SU-DHL-6 (cell line): ENCODE data around the gene HARS1.
"Not testable (repeated sequence)": the region's sequence is repeated elsewhere in the genome, so short reads cannot be mapped to it uniquely, and the experiment has no call there.

Experiments
- H2AFZ ChIP-seq: fragments of 200-600 bp; sonication (generic); 2 replicates; pipeline ENCODE4 v1.6.1; 2014; ENCODE audit warnings: low read depth, mild to moderate bottlenecking, moderate library complexity, mixed read lengths, antibody characterized with exemption, low read length; ENCODE audit not compliant: severe bottlenecking
- H3F3A ChIP-seq: fragments of 200-600 bp; shearing (Covaris generic); 2 replicates; pipeline ENCODE4 v1.6.0; 2016; ENCODE audit warnings: antibody characterized with exemption, mild to moderate bottlenecking; ENCODE audit not compliant: insufficient read depth
- H3K27ac ChIP-seq: fragments of 200-600 bp; sonication (generic); 2 replicates; pipeline ENCODE4 v1.5.1; 2016; ENCODE audit warnings: low read depth, mild to moderate bottlenecking, low read length, moderate library complexity, mixed read lengths
- H3K27me3 ChIP-seq: fragments of 200-600 bp; sonication (generic), shearing (Covaris generic); 2 replicates; pipeline ENCODE4 v1.6.0; 2014; ENCODE audit warnings: mild to moderate bottlenecking, low read length
- H3K36me3 ChIP-seq: fragments of 200-600 bp; sonication (generic); 2 replicates; pipeline ENCODE4 v1.6.1; 2014; ENCODE audit warnings: mild to moderate bottlenecking, low read length, mixed read lengths
- H3K4me2 ChIP-seq: fragments of 300-600, 200-600 bp; shearing (Covaris generic), sonication (generic); 2 replicates; pipeline ENCODE4 v1.6.0; 2014; ENCODE audit warnings: low read length, low read depth, mild to moderate bottlenecking; ENCODE audit not compliant: poor library complexity, severe bottlenecking
- H3K4me3 ChIP-seq: fragments of 200-600 bp; sonication (generic); 2 replicates; pipeline ENCODE4 v1.5.1; 2014; ENCODE audit warnings: antibody characterized with exemption, low read length, mild to moderate bottlenecking, mixed read lengths; ENCODE audit not compliant: insufficient read depth, poor library complexity, severe bottlenecking
- H3K79me2 ChIP-seq: fragments of 200-600 bp; sonication (generic); 2 replicates; pipeline ENCODE4 v1.6.1; 2014; ENCODE audit warnings: mild to moderate bottlenecking, low read length, moderate library complexity; ENCODE audit not compliant: insufficient read depth
- H3K9ac ChIP-seq: fragments of 200-600 bp; sonication (generic); 2 replicates; pipeline ENCODE4 v1.7.0; 2014; ENCODE audit warnings: mild to moderate bottlenecking, low read length
- H3K9me2 ChIP-seq: fragments of 200-600 bp; sonication (generic); replicated peaks from 2 replicates; pipeline ENCODE4 v1.6.1; 2014; ENCODE audit warnings: low read length; ENCODE audit not compliant: insufficient read depth
- H3K9me3 ChIP-seq: fragments of 200-600 bp; sonication (generic); 2 replicates; pipeline ENCODE4 v1.6.1; 2014; ENCODE audit warnings: low read length, mixed read lengths; ENCODE audit not compliant: insufficient read depth
- H4K20me1 ChIP-seq: fragments of 200-600 bp; sonication (generic); 2 replicates; pipeline ENCODE4 v1.6.1; 2014; ENCODE audit warnings: low read depth, mild to moderate bottlenecking, antibody characterized with exemption, low read length, moderate library complexity, mixed read lengths
- EZH2phosphoT487 ChIP-seq: fragments of 200-600 bp; sonication (generic), shearing (Covaris generic); conservative IDR thresholded peaks from 2 replicates; pipeline ENCODE4 v1.6.1; 2018; ENCODE audit warnings: mild to moderate bottlenecking, antibody characterized with exemption, low read length, moderate library complexity, mixed read lengths
- TF ChIP-seq, protein P1 (sequence below): fragments of 200-600 bp; sonication (generic); IDR thresholded peaks from one replicate; pipeline ENCODE4 v1.5.1; 2017; ENCODE audit warnings: antibody characterized with exemption, mild to moderate bottlenecking, low read length, moderate library complexity; ENCODE audit not compliant: insufficient read depth, poor library complexity, severe bottlenecking

Gene HARS1

DNA sequence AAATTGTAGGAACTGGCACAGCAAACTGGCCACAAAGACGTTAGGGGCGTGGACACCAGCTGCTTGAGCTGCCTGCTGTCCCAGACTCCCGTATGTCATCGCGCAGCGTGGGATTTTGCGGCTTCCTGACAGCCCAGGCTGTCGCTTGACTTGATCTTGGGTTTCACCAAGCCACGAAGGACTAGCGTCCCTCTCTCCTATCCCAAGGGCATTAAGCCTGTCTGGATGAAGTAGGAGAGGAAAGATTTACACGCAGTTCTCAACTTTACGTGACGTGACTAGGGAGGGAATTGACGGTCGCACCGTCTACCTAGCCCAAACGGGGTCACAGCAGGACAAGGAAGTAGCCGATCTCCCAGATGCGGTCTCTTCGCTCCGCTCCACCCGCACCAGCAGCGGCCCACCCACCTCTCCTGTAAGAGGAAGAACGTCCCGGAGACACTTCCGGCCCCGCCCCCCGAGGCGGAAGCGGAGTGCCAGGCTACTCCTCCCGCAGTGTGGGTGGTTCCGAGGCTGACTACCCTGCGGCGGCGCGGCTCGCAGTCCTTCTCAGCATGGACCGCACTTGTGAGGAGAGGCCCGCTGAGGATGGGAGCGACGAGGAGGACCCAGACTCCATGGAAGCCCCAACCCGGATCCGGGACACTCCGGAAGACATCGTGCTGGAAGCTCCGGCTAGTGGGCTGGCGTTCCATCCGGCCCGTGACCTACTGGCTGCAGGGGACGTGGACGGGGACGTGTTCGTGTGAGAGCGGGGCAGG is 26.6 kb downstream of the HARS1 start, which contains the start of gene WDR55:
TSS of gene WDR55 (plus strand) at position 546 of the 761 bp plus-strand sequence. CDS start at position 555, 9 bp downstream.
- no peaks in the 10 kb centered on the region for H4K20me1 ChIP-seq
- peak within 1 kb of the TSS; percentile 86 for H3K9ac ChIP-seq
- peak within 1 kb of the TSS; percentile 68 for H3K4me2 ChIP-seq
- 0 out of 2 replicates have a peak, but pooled peaks cover 8% of the 10 kb centered on the region for H3F3A ChIP-seq
- H3K79me2 ChIP-seq: peaks cover 31% of the 10 kb centered on the region
- no peaks in the 10 kb centered on the region for H3K27me3 ChIP-seq
- peaks cover 7% of the 10 kb centered on the region; the same call in 1 of the 2 replicates for H3K36me3 ChIP-seq
- H2AFZ ChIP-seq: peak within 1 kb of the TSS; percentile 79
- no peaks in the 10 kb centered on the region for H3K9me3 ChIP-seq
- TF ChIP-seq, protein P1, sequence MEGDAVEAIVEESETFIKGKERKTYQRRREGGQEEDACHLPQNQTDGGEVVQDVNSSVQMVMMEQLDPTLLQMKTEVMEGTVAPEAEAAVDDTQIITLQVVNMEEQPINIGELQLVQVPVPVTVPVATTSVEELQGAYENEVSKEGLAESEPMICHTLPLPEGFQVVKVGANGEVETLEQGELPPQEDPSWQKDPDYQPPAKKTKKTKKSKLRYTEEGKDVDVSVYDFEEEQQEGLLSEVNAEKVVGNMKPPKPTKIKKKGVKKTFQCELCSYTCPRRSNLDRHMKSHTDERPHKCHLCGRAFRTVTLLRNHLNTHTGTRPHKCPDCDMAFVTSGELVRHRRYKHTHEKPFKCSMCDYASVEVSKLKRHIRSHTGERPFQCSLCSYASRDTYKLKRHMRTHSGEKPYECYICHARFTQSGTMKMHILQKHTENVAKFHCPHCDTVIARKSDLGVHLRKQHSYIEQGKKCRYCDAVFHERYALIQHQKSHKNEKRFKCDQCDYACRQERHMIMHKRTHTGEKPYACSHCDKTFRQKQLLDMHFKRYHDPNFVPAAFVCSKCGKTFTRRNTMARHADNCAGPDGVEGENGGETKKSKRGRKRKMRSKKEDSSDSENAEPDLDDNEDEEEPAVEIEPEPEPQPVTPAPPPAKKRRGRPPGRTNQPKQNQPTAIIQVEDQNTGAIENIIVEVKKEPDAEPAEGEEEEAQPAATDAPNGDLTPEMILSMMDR: no peak
- no peak for TF ChIP-seq EZH2phosphoT487
- peak within 1 kb of the TSS; percentile 93 for H3K4me3 ChIP-seq
- no peaks in the 10 kb centered on the region for H3K9me2 ChIP-seq
- H3K27ac ChIP-seq: peak within 1 kb of the TSS; percentile 54

DNA sequence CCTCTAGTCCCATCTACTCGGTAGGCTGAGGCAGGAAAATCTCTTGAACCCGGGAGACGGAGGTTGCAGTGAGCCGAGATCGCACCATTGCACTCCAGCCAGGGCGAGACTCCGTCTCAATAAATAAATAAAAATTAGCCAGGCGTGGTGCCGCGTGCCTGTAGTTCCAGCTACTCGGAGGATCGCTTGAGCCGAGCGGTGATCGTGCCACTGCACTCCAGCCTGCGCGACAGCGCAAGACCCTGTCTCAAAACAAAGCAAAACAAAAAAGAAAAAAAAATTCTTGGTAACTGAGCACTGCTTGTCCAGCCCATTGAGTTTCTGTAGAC is 27.2 kb downstream of the HARS1 start:
- Histone ChIP-seq H3K27ac (peak overlapping the region; percentile 54), H4K20me1 (no peaks in the 10 kb centered on the region), H3K4me2 (peak overlapping the region; percentile 68), H2AFZ (peak overlapping the region; percentile 79), H3K27me3 (no peaks in the 10 kb centered on the region), H3K36me3 (peaks cover 7% of the 10 kb centered on the region; the same call in 1 of the 2 replicates), H3K9ac (peak overlapping the region; percentile 86), H3K79me2 (peaks cover 31% of the 10 kb centered on the region), H3K4me3 (peak overlapping the region; percentile 93), H3K9me2 (no peaks in the 10 kb centered on the region), H3K9me3 (no peaks in the 10 kb centered on the region), H3F3A (0 out of 2 replicates have a peak, but pooled peaks cover 8% of the 10 kb centered on the region)
- TF ChIP-seq EZH2phosphoT487: no peak

DNA sequence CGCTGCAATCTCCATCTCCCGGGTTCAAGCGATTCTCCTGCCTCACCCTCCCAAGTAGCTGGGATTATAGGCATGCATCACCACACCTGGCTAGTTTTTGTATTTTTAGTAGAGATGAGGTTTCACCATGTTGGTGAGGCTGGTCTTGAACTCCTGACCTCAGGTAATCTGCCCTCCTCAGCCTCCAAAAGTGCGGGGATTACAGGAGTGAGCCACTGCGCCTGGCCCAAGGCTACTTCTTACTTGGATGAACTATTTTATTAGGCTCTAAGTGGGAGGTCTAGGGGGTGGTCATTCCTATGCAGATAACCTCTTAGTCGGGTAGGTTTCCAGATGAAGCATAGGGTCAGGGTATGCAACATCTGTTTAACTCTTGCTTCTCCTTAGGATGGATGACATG is 30.8 kb downstream of the HARS1 start:
- not testable (repeated sequence) for H3F3A ChIP-seq, H3K9me3 ChIP-seq, H4K20me1 ChIP-seq, H3K9me2 ChIP-seq, H3K27ac ChIP-seq, H3K9ac ChIP-seq, H3K27me3 ChIP-seq, H3K79me2 ChIP-seq, H3K4me3 ChIP-seq, H2AFZ ChIP-seq, H3K4me2 ChIP-seq
- peaks cover 11% of the 10 kb centered on the region for H3K36me3 ChIP-seq

DNA sequence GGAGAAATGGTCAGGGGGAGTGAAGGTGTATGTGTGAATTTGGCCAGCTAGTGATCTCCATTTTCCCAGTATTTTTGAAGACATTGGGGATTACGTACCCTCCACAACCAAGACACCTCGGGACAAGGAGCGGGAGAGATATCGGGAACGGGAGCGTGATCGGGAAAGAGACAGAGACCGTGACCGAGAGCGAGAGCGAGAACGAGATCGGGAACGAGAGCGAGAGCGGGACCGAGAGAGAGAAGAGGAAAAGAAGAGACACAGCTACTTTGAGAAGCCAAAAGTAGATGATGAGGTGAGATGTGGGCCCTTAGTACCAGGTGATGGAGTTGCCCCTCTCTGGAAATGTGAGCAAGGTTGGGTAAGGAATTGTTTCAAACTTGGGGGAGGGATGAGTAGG is 32.3 kb downstream of the HARS1 start:
- Histone ChIP-seq H3K27ac (no peak overlapping the region), H3K9me3 (no peaks in the 10 kb centered on the region), H3K36me3 (peaks cover 23% of the 10 kb centered on the region), H3K4me2 (no peak overlapping the region), H3K27me3 (no peaks in the 10 kb centered on the region), H3F3A (0 out of 2 replicates have a peak, but pooled peaks cover 3% of the 10 kb centered on the region), H3K9ac (no peak overlapping the region), H4K20me1 (no peaks in the 10 kb centered on the region), H3K4me3 (no peak overlapping the region), H3K79me2 (no peaks in the 10 kb centered on the region), H3K9me2 (no peaks in the 10 kb centered on the region), H2AFZ (no peak overlapping the region)
- TF ChIP-seq, protein P1: no peak
- no peak for TF ChIP-seq EZH2phosphoT487
